OCI-LY3 (cell line): ENCODE data around the gene UCHL3.

Source experiments
- H2AFZ ChIP-seq: fragments of 200-600, 300-600 bp; shearing (Covaris generic); 2 replicates; pipeline ENCODE4 v1.6.0; 2014; ENCODE audit warnings: antibody characterized with exemption, low read depth, low read length
- H3K27ac ChIP-seq: fragments of 200-600, 300-600 bp; sonication (generic); 2 replicates; pipeline ENCODE4 v1.5.1; 2014; ENCODE audit warnings: mild to moderate bottlenecking, low read length, moderate library complexity, mixed read lengths
- H3K27me3 ChIP-seq: fragments of 200-600, 300-600 bp; sonication (generic); 2 replicates; pipeline ENCODE4 v1.6.1; 2014; ENCODE audit warnings: low read depth, low read length, mixed read lengths
- H3K36me3 ChIP-seq: fragments of 200-600, 300-600 bp; sonication (generic); replicated peaks from 2 replicates; pipeline ENCODE3; 2014; ENCODE audit warnings: low read depth, low read length, mixed read lengths
- H3K4me1 ChIP-seq: fragments of 300-600, 200-600 bp; sonication (generic); 2 replicates; pipeline ENCODE4 v1.6.1; 2014; ENCODE audit warnings: low read length, mixed read lengths
- H3K4me2 ChIP-seq: fragments of 200-600, 300-600 bp; sonication (generic); 2 replicates; pipeline ENCODE4 v1.6.1; 2014; ENCODE audit warnings: low read length, mixed read lengths
- H3K4me3 ChIP-seq: fragments of 300-600, 200-600 bp; sonication (generic); 2 replicates; pipeline ENCODE4 v1.5.1; 2014; ENCODE audit warnings: antibody characterized with exemption, mild to moderate bottlenecking, low read length, moderate library complexity
- H3K79me2 ChIP-seq: fragments of 300-600, 200-600 bp; shearing (Covaris generic); 2 replicates; pipeline ENCODE4 v1.6.1; 2014; ENCODE audit warnings: mild to moderate bottlenecking, low read length, mixed read lengths
- H3K9ac ChIP-seq: fragments of 300-600, 200-600 bp; shearing (Covaris generic); 2 replicates; pipeline ENCODE4 v1.6.0; 2014; ENCODE audit warnings: mild to moderate bottlenecking, low read length, moderate library complexity
- H3K9me3 ChIP-seq: fragments of 200-600, 300-600 bp; shearing (Covaris generic); 2 replicates; pipeline ENCODE4 v1.6.1; 2014; ENCODE audit warnings: low read length, mixed read lengths; ENCODE audit not compliant: insufficient read depth
- H4K20me1 ChIP-seq: fragments of 200-600, 300-600 bp; sonication (generic); 2 replicates; pipeline ENCODE4 v1.6.1; 2016; ENCODE audit warnings: low read length, mixed read lengths; ENCODE audit not compliant: insufficient read depth
- EZH2phosphoT487 ChIP-seq: fragments of 200-600 bp; shearing (Covaris generic); IDR thresholded peaks from 2 replicates; pipeline ENCODE4 v1.6.1; 2018; ENCODE audit warnings: antibody characterized with exemption, mixed run types, low read depth
- TF ChIP-seq, protein P1 (sequence below): fragments of 200-600, 300-600 bp; sonication (generic); IDR thresholded peaks from 2 replicates; pipeline ENCODE4 v1.5.1; 2014; ENCODE audit warnings: antibody characterized with exemption, low read length, low read depth

Gene UCHL3

GRCh38 chr13:75637181-75637750 lies 87.7 kb downstream of the UCHL3 start:
- H3K27me3 ChIP-seq, result no peaks in the 10 kb centered on the region

GRCh38 chr13:75639454-75639853 lies 89.9 kb downstream of the UCHL3 start:
- H3K4me3 ChIP-seq, result no peak overlapping the region
- H3K27me3 ChIP-seq, result no peaks in the 10 kb centered on the region

More at GRCh38 chr13:75637181-75637750, 87.7 kb downstream of the UCHL3 start:
- Histone ChIP-seq H3K79me2 (peaks cover 3% of the 10 kb centered on the region; the same call in 1 of the 2 replicates), H4K20me1 (no peaks in the 10 kb centered on the region), H2AFZ (no peak overlapping the region), H3K9ac (no peak overlapping the region), H3K4me3 (peak overlapping the region; percentile 78), H3K9me3 (no peaks in the 10 kb centered on the region), H3K4me1 (peaks cover 11% of the 10 kb centered on the region), H3K4me2 (peak overlapping the region; percentile 76), H3K36me3 (no peaks in the 10 kb centered on the region), H3K27ac (no peak overlapping the region)
- TF ChIP-seq, protein P1, sequence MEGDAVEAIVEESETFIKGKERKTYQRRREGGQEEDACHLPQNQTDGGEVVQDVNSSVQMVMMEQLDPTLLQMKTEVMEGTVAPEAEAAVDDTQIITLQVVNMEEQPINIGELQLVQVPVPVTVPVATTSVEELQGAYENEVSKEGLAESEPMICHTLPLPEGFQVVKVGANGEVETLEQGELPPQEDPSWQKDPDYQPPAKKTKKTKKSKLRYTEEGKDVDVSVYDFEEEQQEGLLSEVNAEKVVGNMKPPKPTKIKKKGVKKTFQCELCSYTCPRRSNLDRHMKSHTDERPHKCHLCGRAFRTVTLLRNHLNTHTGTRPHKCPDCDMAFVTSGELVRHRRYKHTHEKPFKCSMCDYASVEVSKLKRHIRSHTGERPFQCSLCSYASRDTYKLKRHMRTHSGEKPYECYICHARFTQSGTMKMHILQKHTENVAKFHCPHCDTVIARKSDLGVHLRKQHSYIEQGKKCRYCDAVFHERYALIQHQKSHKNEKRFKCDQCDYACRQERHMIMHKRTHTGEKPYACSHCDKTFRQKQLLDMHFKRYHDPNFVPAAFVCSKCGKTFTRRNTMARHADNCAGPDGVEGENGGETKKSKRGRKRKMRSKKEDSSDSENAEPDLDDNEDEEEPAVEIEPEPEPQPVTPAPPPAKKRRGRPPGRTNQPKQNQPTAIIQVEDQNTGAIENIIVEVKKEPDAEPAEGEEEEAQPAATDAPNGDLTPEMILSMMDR, result no peak
- no peak for TF ChIP-seq EZH2phosphoT487

DNA sequence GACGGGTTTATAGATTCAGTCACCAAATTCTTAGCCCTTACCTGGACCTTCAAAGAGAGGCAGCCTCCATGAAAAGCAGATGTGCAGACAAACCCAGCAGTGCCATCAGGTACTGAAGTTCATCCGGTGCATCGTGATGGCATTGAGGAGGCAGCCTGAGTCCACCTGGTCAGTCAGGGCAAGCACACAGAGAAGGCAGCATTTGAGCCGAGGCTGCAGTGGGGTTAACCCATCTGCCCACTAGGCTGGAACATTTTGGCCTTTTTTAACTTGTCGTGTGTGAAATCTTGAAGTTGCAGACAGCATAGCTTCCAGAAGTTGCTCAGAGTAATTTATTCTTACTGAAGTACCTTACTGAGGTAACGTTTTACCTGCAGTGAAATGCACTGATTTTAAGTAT lies 91.4 kb downstream of the UCHL3 start:
- Histone ChIP-seq H3K4me3 (no peak overlapping the region), H3K4me1 (peaks cover 12% of the 10 kb centered on the region), H3K27ac (no peak overlapping the region), H3K27me3 (no peaks in the 10 kb centered on the region), H3K4me2 (no peak overlapping the region), H3K79me2 (peaks cover 3% of the 10 kb centered on the region; the same call in 1 of the 2 replicates), H4K20me1 (no peaks in the 10 kb centered on the region), H3K36me3 (peaks cover 2% of the 10 kb centered on the region), H3K9me3 (no peaks in the 10 kb centered on the region), H2AFZ (no peak overlapping the region), H3K9ac (no peak overlapping the region)
- TF ChIP-seq, protein P1, result no peak
- TF ChIP-seq EZH2phosphoT487, result no peak

More at GRCh38 chr13:75639454-75639853, 89.9 kb downstream of the UCHL3 start:
- Histone ChIP-seq H3K79me2 (peaks cover 3% of the 10 kb centered on the region; the same call in 1 of the 2 replicates), H3K4me1 (peaks cover 11% of the 10 kb centered on the region), H3K9me3 (no peaks in the 10 kb centered on the region), H2AFZ (no peak overlapping the region), H3K9ac (no peak overlapping the region), H3K27ac (no peak overlapping the region), H3K4me2 (no peak overlapping the region), H3K36me3 (no peaks in the 10 kb centered on the region), H4K20me1 (no peaks in the 10 kb centered on the region)
- TF ChIP-seq, protein P1, result no peak
- no peak for TF ChIP-seq EZH2phosphoT487

DNA sequence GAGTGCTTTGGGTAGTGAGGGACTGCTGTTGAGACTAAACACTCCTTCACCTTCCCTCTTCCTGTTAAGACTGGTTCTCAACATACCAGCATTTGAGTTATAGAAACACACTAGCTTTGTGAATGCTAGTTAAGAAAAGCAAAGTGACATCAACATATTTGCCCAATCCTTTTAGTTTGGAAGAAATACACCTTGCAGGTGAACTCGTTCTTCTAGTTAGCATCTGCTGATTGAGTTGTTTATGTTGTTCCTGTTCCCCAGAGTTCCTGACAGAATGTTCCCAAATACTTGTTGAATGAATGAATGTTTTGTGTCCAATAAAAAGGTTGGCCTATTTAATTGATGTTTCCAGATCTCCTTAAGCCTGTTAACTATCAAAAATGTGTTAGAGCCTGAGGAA lies 93.6 kb downstream of the UCHL3 start:
- H3K9me3 ChIP-seq, result no peaks in the 10 kb centered on the region
- H2AFZ ChIP-seq, result no peak overlapping the region
- no peaks in the 10 kb centered on the region for H3K27me3 ChIP-seq
- no peak overlapping the region for H3K4me3 ChIP-seq
- no peak overlapping the region for H3K27ac ChIP-seq
- no peak overlapping the region for H3K4me2 ChIP-seq
- peaks cover 5% of the 10 kb centered on the region for H3K36me3 ChIP-seq
- H4K20me1 ChIP-seq, result no peaks in the 10 kb centered on the region
- H3K9ac ChIP-seq, result no peak overlapping the region
- TF ChIP-seq EZH2phosphoT487, result no peak
- TF ChIP-seq, protein P1, result no peak
- peaks cover 26% of the 10 kb centered on the region for H3K4me1 ChIP-seq
- H3K79me2 ChIP-seq, result peaks cover under 1% of the 10 kb centered on the region; the same call in 1 of the 2 replicates
